Testis (tissue), 2 donors: ENCODE results near the gene UNC93B1.

Experiments
- POLR2A ChIP-seq: fragments of 450-650 bp; IDR thresholded peaks from one replicate; pipeline ENCODE4 v1.6.1; 2017; ENCODE audit warnings: antibody characterized with exemption, mild to moderate bottlenecking, moderate library complexity
- TF ChIP-seq, protein P1 (sequence below), 3 experiments: fragments of 450-650 bp in 2 of 3; fragments of 200-600 bp in 1 of 3; sonication (generic) in 1 of 3; IDR thresholded peaks; one replicate each; pipeline ENCODE4 v1.5.1; 2016 to 2019; ENCODE audit warnings: antibody characterized with exemption in 3 of 3, mild to moderate bottlenecking in 2 of 3, moderate library complexity in 1 of 3

- TF ChIP-seq, protein P1, sequence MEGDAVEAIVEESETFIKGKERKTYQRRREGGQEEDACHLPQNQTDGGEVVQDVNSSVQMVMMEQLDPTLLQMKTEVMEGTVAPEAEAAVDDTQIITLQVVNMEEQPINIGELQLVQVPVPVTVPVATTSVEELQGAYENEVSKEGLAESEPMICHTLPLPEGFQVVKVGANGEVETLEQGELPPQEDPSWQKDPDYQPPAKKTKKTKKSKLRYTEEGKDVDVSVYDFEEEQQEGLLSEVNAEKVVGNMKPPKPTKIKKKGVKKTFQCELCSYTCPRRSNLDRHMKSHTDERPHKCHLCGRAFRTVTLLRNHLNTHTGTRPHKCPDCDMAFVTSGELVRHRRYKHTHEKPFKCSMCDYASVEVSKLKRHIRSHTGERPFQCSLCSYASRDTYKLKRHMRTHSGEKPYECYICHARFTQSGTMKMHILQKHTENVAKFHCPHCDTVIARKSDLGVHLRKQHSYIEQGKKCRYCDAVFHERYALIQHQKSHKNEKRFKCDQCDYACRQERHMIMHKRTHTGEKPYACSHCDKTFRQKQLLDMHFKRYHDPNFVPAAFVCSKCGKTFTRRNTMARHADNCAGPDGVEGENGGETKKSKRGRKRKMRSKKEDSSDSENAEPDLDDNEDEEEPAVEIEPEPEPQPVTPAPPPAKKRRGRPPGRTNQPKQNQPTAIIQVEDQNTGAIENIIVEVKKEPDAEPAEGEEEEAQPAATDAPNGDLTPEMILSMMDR (IDR thresholded peaks at IDR 0.05) = no peak
- TF ChIP-seq POLR2A = no peak
Measured at GRCh38 chr11:68017980-68018729, 14.3 kb upstream of the UNC93B1 start.
